Measurements from ENCODE around the gene NR1D2.
"Not testable (repeated sequence)": the region's sequence is repeated elsewhere in the genome, so short reads cannot be mapped to it uniquely, and the experiment has no call there.

NR1D2 gene

DNA sequence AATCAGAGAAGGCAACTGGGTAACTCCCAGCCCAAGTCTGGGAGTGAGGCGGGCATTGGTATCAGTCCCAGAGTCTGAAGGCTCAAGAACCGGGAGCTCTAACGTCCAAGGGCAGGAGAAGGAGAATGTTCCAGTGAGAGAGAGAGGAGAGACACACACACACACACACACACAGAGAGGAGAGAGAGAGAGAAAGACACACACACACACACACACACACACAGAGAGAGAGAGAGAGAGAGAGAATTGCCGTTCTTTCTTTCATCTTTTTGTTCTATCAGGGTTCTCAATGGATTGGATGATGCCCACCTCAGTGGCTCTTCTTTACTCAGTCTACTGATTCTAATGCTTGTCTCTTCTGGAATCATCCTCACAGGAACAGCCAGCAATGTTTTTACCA, 57.0 kb downstream of the NR1D2 start:
- DNase-seq (ENCODE audit: low read depth in 2 of 3, low spot score in 1 of 3), result no peak

DNA sequence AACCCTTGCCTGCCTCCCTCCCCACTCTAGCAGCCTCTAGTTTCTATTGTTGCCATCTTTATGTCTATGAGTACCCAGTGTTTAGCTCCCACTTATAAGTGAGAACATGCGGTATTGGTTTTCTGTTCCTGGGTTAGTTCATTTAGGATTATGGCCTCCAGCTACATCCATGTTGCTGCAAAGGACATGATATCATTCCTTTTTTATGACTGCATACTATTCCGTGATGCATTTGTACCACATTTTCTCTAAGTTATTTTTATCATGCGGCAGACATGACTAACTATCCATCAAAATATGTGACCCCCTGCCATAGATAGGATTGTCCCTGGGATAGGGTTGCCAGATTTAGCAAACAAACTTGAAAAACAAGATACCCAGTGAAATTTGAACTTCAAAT, 58.4 kb downstream of the NR1D2 start:
- DNase-seq (ENCODE audit: low read depth in 2 of 3, low spot score in 1 of 3), result no peak

DNA sequence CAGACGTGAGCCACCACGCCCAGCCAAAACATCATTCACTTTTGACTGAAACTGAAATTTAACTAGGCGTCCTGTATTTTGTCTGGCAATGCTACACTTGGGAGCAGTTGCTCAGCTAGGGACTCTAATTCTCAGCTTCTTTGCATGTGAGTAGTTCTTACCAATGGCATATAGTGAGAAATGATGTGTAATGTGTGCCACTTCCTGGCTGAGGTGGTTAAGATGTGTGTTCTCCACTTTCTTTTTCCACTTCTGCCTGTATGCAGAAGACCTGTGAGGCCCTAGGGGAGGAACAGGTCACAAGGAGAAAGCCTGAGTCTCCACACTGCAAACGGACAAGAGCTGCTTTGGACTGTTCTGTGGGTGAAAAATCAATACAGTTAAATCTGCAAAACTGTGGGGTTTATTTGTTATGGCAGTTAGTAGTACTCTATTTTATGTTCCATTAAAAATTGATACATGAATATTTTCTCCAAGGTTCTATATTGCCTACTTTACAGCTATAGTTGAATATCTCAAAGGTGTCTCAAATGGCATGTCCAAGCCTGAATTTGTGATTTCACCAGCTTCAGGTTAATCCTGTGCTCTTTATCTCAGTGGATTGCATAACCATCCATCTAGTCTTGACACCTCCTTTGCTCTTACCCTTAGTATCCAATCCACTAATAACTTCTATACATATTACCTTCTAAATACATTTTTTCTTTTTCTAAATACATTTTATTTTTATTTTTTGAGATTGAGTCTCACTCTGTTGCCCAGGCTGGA, 59.3 kb downstream of the NR1D2 start:
- DNase-seq (ENCODE audit: low read depth in 2 of 3, low spot score in 1 of 3), result peak; percentile 5 to 24 (median 21)

DNA sequence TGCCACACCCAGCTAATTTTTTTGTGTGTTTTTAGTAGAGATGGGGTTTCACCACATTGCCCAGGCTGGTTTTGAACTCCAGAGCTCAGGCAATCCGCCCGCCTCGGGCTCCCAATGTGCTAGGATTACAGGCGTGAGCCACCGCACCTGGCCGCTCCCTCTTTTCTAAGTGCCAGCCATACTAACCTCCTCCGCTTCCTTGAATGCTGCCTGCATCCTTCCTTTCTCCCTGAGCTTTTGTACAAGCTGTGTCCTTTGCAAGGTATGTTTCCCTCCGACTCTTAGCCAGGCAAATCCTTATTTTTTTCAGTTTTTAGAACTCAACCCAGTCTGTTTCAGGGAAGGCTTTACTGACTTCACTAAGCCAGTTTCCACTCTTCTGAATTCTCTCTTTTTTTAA, 60.6 kb downstream of the NR1D2 start:
- no peak for DNase-seq (ENCODE audit: low read depth in 2 of 3, low spot score in 1 of 3)

DNA sequence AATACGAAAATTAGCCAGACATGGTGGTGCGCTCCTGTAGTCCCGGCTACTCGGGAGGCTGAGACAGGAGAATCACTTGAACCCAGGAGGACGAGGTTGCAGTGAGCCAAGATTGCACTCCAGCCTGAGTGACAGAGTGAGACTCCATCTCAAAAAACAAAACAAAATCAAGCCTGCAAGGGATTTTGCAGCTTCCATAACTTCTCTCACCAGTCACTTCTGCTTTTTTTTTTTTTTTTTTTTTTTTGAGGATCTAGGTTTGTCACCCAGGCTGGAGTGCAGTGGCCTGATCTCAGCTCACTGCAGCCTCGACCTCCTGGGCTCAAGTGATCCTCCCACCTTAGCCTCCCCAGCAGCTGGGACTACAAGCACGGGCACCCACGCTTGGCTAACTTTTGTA, 65.7 kb downstream of the NR1D2 start:
- not testable (repeated sequence) for DNase-seq (ENCODE audit: low read depth in 2 of 3, low spot score in 1 of 3)

DNA sequence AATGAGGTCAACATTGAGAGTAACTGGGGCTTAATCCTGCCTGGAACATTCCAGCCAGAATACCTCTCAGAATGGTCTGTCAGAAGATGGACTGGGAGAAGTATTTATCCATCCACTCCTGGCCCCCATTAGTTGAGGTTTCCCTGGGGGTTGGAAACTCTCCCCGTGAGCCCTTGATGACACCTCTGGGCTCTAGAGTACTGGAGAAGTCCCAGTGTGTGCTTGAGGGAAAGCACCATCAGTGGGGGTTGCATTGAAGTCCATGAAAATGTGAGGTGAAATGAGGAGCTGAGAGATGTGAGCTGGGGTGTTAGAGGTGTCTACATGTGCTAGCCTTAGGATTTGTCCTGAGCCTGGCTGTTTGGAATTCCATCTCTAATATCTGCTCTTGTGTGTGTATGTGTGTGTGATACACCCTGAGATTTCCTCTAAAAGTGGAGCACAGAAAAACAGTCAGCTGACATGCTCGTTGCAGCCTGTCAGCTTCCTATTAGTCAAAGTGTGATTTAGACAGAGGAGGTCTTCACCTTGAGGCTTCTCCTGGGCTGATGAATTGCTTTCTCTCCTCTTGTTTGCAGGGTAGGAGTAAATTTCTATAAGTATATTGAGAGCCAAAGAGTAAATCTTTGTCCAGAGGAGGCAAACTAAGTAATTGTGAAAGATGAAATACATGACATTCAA, 67.6 kb downstream of the NR1D2 start:
- DNase-seq (ENCODE audit: low read depth in 2 of 3, low spot score in 1 of 3), result no peak

DNA sequence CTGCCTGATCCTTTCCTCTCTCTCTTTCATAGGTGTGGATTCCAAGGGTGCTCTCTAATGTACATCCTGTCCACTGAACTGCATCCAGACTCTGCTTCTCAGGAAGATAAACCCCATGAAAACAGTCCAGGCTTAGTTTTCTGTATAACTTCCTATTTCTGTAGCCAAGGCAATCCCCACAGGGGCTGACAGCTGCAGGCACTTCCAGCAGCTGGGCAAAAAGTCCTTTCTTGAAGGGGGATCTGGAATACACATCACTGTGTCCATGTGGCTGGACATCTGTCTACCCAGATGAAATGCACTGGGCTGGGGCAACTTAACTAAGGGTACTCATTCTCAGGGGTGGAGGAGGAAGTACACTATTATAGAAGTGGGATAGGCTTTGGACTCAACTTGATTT, 72.2 kb downstream of the NR1D2 start:
- DNase-seq (ENCODE audit: low read depth in 2 of 3, low spot score in 1 of 3), result no peak

DNA sequence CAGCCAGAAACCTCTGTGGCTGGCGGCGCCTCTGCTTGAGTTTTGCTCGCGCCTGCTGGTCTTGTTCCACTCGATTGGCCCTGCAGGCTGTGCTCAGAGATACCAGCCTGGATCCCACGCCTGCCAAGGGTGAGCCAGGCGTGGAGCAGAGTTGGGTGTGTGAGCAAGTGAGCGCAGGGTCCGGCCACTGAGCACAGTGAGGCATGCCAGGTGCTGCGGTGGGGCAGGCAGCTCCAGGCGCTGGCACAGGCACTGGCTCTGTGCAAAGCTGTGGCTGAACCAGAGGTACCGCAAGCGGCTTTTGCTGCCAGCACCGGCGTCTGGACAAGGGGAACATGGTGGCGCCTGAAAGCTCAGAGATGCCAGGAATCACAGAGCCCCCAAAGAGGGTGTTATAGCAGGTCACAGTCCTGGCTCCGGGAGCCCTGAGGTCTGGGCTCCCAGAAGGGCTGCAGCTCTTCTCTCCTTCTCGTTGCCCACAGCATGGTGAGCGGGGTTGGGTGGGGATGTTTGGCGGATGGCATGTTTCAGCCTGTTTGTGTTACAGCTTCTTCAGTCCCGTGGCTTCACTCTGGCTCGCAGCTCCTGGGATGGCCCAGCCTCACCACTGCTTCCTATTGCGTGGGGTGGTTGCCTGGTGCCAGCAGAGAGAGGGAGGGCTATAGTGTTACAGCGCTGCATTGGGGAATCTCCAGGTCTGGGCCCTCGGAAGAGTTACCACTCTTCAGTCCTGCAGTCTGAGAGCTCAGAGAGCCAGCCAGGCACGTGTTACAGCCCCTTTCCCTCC, 73.9 kb downstream of the NR1D2 start:
- no peak for DNase-seq (ENCODE audit: low read depth in 2 of 3, low spot score in 1 of 3)

DNA sequence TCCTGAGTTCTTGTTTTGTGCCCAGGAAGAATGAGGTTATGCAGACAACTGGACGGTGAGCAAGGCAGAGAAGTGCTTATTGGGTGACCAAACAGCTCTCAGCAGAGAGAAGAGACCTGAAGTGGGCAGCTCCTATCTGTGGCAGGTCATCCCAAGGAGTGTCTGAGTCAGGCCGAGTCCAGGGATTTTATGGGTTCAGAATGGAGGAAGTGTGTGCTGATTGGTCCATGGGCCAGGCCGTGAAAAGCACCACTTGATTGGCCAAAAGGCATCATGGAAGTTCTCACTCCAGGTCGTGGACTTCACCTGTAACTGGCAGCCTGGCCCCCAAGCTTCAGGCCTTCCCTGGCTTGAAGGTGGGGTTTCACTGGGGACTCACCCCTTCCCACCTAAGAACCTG, 74.5 kb downstream of the NR1D2 start:
- no peak for DNase-seq (ENCODE audit: low read depth in 2 of 3, low spot score in 1 of 3)

DNA sequence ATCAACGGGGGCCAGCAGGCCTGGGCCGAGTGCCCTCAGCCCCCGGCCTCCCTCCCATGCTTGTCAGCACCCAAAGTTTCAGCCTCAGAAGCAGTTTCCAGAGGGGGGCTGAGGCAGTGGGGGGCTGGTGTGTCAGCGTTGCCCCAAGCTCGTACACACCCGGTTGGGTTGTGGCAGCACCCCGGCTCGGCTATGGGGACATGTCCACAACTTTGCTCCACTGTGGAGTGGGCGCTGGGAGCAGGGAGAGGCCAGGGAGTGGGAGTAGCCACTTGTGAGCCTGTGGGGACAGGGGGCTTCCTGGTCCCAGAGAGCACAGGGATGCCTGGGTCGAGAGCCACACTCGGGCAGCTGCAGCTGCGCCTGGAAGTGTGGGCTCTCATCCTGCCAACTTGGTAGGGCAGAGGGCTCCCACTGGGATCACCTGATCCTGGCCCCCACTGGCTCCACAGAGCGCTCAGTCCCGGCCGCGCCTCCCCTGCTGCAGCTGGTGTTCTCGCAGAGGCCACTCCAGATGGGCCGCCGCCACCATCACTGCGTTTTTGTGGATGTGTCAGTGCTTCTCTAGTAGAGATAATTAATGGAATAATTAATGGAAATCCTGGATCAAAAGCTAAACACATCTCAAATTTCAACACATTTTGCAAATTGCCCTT, 75.1 kb downstream of the NR1D2 start:
- DNase-seq (ENCODE audit: low read depth in 2 of 3, low spot score in 1 of 3), result no peak

DNA sequence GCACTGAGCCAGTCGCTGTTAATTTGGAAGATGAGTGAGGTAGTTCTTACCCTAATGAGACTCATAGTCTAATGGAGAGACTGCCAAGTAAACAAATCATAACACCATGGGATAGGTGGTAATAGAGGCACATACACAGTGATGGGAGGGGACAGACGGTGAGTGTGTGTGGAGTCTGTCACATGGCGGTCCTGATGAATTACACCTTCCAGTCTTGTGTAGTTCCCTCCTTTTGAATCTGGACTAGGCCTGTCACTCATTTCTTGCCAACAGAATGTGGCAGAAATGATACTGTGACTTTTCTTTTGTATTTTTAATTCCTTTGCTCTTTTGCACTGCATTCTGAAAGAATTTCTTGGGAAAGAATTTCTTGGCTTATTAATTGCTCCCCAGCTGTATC, 78.1 kb downstream of the NR1D2 start:
- no peak for DNase-seq (ENCODE audit: low read depth in 2 of 3, low spot score in 1 of 3)

DNA sequence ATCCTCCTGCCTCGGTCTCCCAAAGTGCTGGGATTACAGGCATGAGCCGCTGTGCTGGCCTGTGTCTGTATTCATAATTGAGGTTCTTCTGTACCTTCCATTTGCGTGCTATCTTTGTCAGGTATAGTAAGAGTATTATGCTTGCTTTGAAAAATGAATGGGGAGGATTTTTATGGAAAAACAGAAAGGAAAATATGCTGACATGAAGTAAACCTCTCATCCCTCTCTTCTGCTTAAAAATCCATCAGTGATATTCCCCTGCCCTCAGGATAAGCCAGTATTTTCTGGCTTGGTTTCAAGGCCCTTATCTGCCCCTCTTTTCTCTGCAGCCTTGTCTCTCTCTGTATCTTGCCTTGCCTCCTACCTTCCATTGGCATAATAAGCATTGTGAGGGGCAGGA, 80.7 kb downstream of the NR1D2 start:
- DNase-seq (ENCODE audit: low read depth in 2 of 3, low spot score in 1 of 3), result no peak

DNA sequence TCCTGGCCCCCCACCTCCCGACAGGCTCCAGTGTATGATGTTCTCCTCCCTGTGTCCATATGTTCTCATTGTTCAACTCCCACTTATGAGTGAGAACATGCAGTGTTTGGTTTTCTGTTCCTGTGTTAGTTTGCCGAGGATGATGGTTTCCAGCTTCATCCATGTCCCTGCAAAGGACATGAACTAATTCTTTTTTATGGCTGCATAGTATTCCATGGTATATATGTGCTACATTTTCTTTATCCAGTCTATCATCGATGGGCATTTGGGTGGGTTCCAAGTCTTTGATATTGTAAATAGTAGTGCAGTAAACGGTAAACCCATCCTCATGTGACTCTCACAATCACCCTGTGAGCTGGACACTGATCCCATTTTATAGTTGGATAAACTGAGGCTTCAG, 81.6 kb downstream of the NR1D2 start:
- DNase-seq (ENCODE audit: low read depth in 2 of 3, low spot score in 1 of 3), result not testable (repeated sequence)

DNA sequence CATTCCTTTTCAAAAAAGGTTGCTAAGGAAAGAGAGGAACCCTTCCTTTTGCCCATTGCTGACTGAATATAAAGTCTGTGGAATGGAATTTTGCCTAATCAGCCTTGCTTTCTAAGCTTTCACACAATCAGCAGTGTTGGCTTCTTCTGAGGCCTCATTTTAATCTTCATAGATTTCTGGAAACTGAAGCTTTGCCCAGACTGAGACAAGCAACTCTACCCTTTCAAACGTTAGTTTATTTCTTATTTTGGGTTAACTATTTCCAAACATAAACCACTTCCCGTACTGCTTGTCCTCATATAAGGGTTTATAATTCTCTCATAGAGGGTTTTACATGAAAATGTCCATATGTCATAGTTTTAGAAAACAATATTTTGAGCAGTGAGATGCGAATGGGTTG, 82.9 kb downstream of the NR1D2 start:
- no peak for DNase-seq (ENCODE audit: low read depth in 2 of 3, low spot score in 1 of 3)
